Liver (tissue), 3 donors: ENCODE results near the gene SUCLG2.

ENCODE experiments used
- CTCF ChIP-seq: fragments of 150-350 bp; IDR thresholded peaks from 2 replicates; pipeline ENCODE4 v1.5.1; 2017; ENCODE audit warnings: improper control_type of control experiment, low read depth, low read length; ENCODE audit not compliant: missing input control
- EGR1 ChIP-seq, 2 donors: IDR thresholded peaks; 2 replicates each; pipeline ENCODE4 v1.6.1; 2016 to 2018; ENCODE audit warnings: antibody characterized with exemption in 2 of 2, low read depth in 2 of 2
- FOXA1 ChIP-seq: IDR thresholded peaks from 2 replicates; pipeline ENCODE4 v1.6.1; 2016; ENCODE audit warnings: antibody characterized with exemption
- MAX ChIP-seq: IDR thresholded peaks from 2 replicates; pipeline ENCODE4 v1.6.1; 2016; ENCODE audit warnings: antibody characterized with exemption
- RAD21 ChIP-seq, 2 donors: IDR thresholded peaks; 2 replicates each; pipeline ENCODE4 v1.6.1; 2016; ENCODE audit warnings: antibody characterized with exemption in 2 of 2, mild to moderate bottlenecking in 2 of 2
- TAF1 ChIP-seq: conservative IDR thresholded peaks from 2 replicates; pipeline ENCODE4 v1.6.1; 2016; ENCODE audit warnings: antibody characterized with exemption, mild to moderate bottlenecking
- YY1 ChIP-seq: IDR thresholded peaks from 2 replicates; pipeline ENCODE4 v1.6.1; 2016; ENCODE audit warnings: antibody characterized with exemption, mild to moderate bottlenecking
- ZBTB33 ChIP-seq: IDR thresholded peaks from 2 replicates; pipeline ENCODE4 v1.6.1; 2016; ENCODE audit warnings: antibody characterized with exemption
- donor health status: healthy.
- donor health status: healthy.

- TF ChIP-seq CTCF (no peak), ZBTB33 (no peak), TAF1 (no peak), RAD21 (IDR thresholded peaks at IDR 0.05) (no peak), YY1 (no peak), EGR1 (IDR thresholded peaks at IDR 0.05; ENCODE audit: low read depth in 2 of 2) (no peak), MAX (no peak), FOXA1 (no peak)
Measured at GRCh38 chr3:67386451-67386850, 268.0 kb downstream of the SUCLG2 start.
